22Rv1 (cell line): ENCODE results near the gene BDNF.

ENCODE experiments used
- CTCF ChIP-seq: fragments of 450-650 bp; IDR thresholded peaks from 2 replicates; pipeline ENCODE4 v1.5.1; 2017; ENCODE audit warnings: mild to moderate bottlenecking
- ZFX ChIP-seq: fragments of 450-650 bp; IDR thresholded peaks from 2 replicates; pipeline ENCODE4 v1.6.1; 2017; ENCODE audit warnings: antibody characterized with exemption, borderline replicate concordance

DNA sequence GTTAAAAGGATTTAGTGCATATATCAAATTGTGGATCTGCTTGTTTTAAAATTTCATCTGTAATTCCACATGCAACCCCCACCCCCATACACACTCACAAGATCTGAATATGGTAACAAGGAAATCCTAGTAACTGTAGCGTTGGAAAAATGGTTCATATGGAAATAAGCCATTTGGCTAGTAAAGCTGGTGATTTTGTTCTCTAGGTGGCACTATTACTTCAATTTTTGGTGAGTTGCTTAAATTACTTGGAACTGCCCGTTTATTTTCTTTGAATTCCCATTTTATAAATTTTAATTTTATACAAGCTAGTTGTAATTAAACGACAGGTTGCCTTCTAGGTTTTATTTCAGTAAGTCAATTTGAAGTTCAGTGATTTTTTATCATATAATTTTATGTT, 5.3 kb downstream of the BDNF start:
- TF ChIP-seq CTCF (peak; percentile 66), ZFX (no peak)
